GM12875 (cell line): ENCODE data around the gene BCAR1.

ENCODE experiments used
- H3K4me3 ChIP-seq: one replicate; pipeline ENCODE4 v1.5.1; 2011; ENCODE audit warnings: low read depth, low read length, control low read depth
- TF ChIP-seq, protein P1 (sequence below): IDR thresholded peaks from 2 replicates; pipeline ENCODE4 v1.5.1; 2011; ENCODE audit warnings: low read depth, mild to moderate bottlenecking, control low read depth, inconsistent platforms, low read length, moderate library complexity, borderline replicate concordance; ENCODE audit not compliant: insufficient read depth

The BCAR1 gene

GRCh38 chr16:75198135-75198600 is 53.3 kb downstream of the BCAR1 start:
- no peak overlapping the region for H3K4me3 ChIP-seq

GRCh38 chr16:75197522-75198134 is 53.8 kb downstream of the BCAR1 start:
- TF ChIP-seq, protein P1, sequence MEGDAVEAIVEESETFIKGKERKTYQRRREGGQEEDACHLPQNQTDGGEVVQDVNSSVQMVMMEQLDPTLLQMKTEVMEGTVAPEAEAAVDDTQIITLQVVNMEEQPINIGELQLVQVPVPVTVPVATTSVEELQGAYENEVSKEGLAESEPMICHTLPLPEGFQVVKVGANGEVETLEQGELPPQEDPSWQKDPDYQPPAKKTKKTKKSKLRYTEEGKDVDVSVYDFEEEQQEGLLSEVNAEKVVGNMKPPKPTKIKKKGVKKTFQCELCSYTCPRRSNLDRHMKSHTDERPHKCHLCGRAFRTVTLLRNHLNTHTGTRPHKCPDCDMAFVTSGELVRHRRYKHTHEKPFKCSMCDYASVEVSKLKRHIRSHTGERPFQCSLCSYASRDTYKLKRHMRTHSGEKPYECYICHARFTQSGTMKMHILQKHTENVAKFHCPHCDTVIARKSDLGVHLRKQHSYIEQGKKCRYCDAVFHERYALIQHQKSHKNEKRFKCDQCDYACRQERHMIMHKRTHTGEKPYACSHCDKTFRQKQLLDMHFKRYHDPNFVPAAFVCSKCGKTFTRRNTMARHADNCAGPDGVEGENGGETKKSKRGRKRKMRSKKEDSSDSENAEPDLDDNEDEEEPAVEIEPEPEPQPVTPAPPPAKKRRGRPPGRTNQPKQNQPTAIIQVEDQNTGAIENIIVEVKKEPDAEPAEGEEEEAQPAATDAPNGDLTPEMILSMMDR: no peak
- no peak overlapping the region for H3K4me3 ChIP-seq

More at GRCh38 chr16:75198135-75198600, 53.3 kb downstream of the BCAR1 start:
- TF ChIP-seq, protein P1: no peak

DNA sequence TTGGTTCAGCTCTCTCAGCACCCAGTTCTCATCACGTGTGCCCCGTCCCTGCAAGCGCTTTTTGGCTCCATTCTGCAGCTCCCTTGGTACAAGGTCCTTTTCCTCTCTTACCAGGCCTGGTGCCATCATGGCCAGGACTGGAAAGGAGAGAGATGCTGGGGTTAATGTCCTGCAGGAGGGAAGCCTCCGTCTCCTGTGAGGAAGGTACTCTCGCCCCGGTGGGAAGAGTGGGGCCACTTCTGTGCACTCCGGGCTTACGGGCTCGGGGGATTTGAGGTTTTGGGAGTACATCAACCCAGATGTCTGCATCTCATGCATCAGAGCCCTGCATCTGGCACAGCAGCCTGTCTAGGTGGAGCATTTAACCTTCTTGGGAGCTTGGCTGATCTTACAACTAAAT is 54.6 kb downstream of the BCAR1 start:
- TF ChIP-seq, protein P1: no peak
- no peak overlapping the region for H3K4me3 ChIP-seq

DNA sequence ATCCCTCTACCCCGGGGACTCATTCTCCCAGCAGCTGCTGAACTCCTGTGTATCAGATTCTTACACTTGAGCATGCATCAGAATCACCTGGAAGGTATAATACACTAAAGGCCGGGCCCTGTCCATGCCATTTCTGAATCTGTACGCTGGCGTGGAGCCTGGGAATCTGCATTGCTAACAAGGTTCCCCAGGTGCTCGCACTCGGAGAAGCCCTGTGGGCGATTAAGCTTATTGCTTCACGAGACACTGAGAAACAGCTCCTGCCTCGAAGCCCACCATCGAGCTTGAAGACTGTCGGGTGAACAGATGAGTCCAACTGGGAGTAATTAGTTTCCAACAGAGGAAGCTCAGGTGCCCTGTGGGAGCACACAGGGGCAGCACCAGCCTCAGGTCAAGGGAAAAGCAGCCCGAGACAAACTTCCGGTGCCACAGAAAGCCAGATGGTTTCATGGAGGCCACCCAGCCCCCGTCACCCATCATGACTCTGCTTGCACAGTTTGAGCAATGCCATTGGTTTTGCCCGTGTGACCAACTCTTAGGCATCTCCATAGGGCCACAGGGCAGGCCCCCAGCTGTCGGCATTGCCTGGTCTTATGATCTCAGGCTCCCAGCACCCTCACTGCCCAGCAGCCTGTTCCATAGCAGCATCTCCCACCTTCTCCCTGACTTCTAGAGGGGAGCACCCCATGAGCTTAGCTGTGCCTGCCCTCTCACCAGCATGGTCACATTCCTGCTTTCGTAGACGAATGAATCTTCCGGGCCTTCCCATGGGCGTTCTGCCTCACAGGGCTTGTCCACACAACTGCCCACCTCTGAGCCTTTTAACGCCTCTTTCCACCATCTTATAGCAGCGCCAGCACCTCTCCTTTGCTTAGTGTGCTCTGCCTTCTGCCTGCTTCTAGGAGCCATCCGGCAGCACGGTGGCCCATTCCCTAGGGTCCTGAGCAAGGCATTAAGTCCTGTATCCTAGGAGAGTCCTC is 55.3 kb downstream of the BCAR1 start:
- no peak overlapping the region for H3K4me3 ChIP-seq
- TF ChIP-seq, protein P1: no peak

DNA sequence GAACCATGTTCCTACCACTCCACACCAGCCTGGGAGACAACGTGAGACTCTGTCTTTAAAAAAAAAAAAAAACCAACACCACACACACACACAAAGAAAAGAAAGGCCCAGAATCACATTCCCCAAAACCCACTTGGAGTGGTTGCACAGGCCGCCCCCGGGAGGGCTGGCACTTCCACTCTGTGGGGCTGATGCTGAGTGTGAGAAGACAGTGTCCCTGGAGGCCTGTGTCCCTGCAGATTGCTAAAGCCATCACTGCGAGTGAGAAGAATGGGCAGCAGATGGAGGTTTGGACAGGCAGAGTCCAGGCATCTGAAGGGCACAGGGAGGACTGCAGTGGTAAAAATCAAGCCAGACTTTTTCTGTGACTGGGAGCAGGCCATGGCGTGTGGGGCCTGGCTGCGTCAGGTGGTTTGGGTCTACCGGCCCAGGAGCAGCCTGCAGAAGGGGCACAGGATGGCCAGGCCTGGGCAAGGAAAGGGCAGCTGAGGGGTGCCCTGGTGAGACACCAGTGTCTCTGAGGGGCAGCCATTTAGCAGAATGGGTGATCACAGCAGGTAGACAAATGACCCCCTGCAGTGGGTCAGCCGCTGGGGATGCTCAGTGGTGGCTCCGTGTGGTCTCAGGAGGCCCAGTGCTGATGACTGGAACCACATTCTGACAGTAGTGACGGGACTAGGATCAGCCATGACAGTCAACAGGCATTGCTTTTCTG is 57.5 kb downstream of the BCAR1 start:
- TF ChIP-seq, protein P1: no peak
- no peak overlapping the region for H3K4me3 ChIP-seq

DNA sequence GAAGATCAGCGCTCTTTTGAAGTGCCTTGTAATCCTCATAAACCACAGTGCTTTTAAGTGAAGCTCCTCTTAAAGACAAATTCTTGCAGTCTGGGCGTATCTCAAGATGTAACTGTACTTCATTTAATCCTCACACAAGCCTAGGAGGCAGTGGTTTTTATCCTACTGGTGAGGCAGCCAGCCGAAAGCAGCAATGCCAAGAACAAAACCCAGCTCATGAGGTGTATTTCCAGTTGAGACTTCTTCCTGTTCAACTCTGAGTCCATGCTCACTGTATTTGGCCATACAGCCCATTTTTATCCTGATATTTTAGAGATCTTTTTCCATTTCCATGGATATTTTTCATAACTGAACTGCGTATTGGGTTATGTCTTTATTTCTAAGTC is 58.2 kb downstream of the BCAR1 start:
- no peak overlapping the region for H3K4me3 ChIP-seq
- TF ChIP-seq, protein P1: no peak
